SK-N-SH treated with all-trans-retinoic acid at 6 μM for 48 hours (cell line): ENCODE measurements around the gene ARHGAP15.

ENCODE experiments used
- ATAC-seq: fragments of 200-7000 bp; cut with Tn5 transposase; 3 replicates; pipeline ENCODE4 v1.9.1; 2020; ENCODE audit warnings: mild to moderate bottlenecking, moderate library complexity
- ARNTL ChIP-seq: fragments of 450-650 bp; formaldehyde crosslinking; IDR thresholded peaks from 2 replicates; pipeline ENCODE4 v1.5.0; 2020; ENCODE audit warnings: low read depth, mild to moderate bottlenecking, moderate library complexity, borderline replicate concordance
- BACH2 ChIP-seq: fragments of 250-450 bp; sonication (Bioruptor Pico); IDR thresholded peaks from 2 replicates; pipeline ENCODE4 v1.9.0; 2021; ENCODE audit warnings: mild to moderate bottlenecking, borderline replicate concordance
- CREB5 ChIP-seq: fragments of 250-450 bp; sonication (Bioruptor Pico); IDR thresholded peaks from 2 replicates; pipeline ENCODE4 v1.5.1; 2020; ENCODE audit warnings: low read depth, mild to moderate bottlenecking, moderate library complexity
- CSDC2 ChIP-seq: fragments of 250-450 bp; sonication (Bioruptor Pico); IDR thresholded peaks from 2 replicates; pipeline ENCODE4 v1.5.0; 2020; ENCODE audit warnings: mild to moderate bottlenecking, moderate library complexity
- CSRNP3 ChIP-seq: fragments of 250-450 bp; sonication (Bioruptor Pico); IDR thresholded peaks from 2 replicates; pipeline ENCODE4 v1.5.1; 2021; ENCODE audit warnings: mild to moderate bottlenecking, moderate library complexity
- ESRRG ChIP-seq: fragments of 250-450 bp; sonication (Bioruptor Pico); IDR thresholded peaks from 2 replicates; pipeline ENCODE4 v1.6.1; 2021; ENCODE audit warnings: mild to moderate bottlenecking
- GLIS3 ChIP-seq: fragments of 250-450 bp; sonication (Bioruptor Pico); IDR thresholded peaks from 2 replicates; pipeline ENCODE4 v1.5.0; 2020; ENCODE audit warnings: mild to moderate bottlenecking, moderate library complexity
- ISL1 ChIP-seq: fragments of 250-450 bp; sonication (Bioruptor Pico); IDR thresholded peaks from 2 replicates; pipeline ENCODE4 v2.1.2; 2022; ENCODE audit warnings: mild to moderate bottlenecking, moderate library complexity
- OSR1 ChIP-seq: fragments of 250-450 bp; sonication (Bioruptor Pico); IDR thresholded peaks from 2 replicates; pipeline ENCODE4 v1.8.0; 2022; ENCODE audit warnings: moderate library complexity, mild to moderate bottlenecking, inconsistent platforms
- PATZ1 ChIP-seq: fragments of 250-450 bp; sonication (Bioruptor Pico); IDR thresholded peaks from 2 replicates; pipeline ENCODE4 v1.8.0; 2020; ENCODE audit warnings: mild to moderate bottlenecking, moderate library complexity, borderline replicate concordance
- POU6F1 ChIP-seq: fragments of 250-450 bp; sonication (Bioruptor Pico); IDR thresholded peaks from 2 replicates; pipeline ENCODE4 v1.8.0; 2021; ENCODE audit warnings: low read depth, mild to moderate bottlenecking, moderate library complexity, borderline replicate concordance
- PPARA ChIP-seq: fragments of 250-450 bp; sonication (Bioruptor Pico); IDR thresholded peaks from 2 replicates; pipeline ENCODE4 v1.5.0; 2020; ENCODE audit warnings: mild to moderate bottlenecking, borderline replicate concordance
- RARB ChIP-seq: fragments of 250-450 bp; sonication (Bioruptor Pico); IDR thresholded peaks from 2 replicates; pipeline ENCODE4 v1.8.0; 2021; ENCODE audit warnings: mild to moderate bottlenecking, moderate library complexity
- SNAI2 ChIP-seq: fragments of 250-450 bp; sonication (Bioruptor Pico); IDR thresholded peaks from 2 replicates; pipeline ENCODE4 v1.5.0; 2020; ENCODE audit warnings: mild to moderate bottlenecking, moderate library complexity
- TCF4 ChIP-seq: fragments of 250-450 bp; sonication (Bioruptor Pico); IDR thresholded peaks from 2 replicates; pipeline ENCODE4 v1.8.0; 2021; ENCODE audit warnings: mild to moderate bottlenecking, moderate library complexity, borderline replicate concordance
- TOX ChIP-seq: fragments of 250-450 bp; sonication (Bioruptor Pico); IDR thresholded peaks from 2 replicates; pipeline ENCODE4 v1.8.0; 2021; ENCODE audit warnings: mild to moderate bottlenecking, moderate library complexity, borderline replicate concordance
- TSHZ2 ChIP-seq: fragments of 250-450 bp; sonication (Bioruptor Pico); IDR thresholded peaks from 2 replicates; pipeline ENCODE4 v1.5.0; 2020; ENCODE audit warnings: mild to moderate bottlenecking, moderate library complexity
- ZC3H10 ChIP-seq: fragments of 250-450 bp; sonication (Bioruptor Pico); IDR thresholded peaks from 2 replicates; pipeline ENCODE4 v1.5.1; 2021; ENCODE audit warnings: mild to moderate bottlenecking, moderate library complexity
- ZFP3 ChIP-seq: fragments of 250-450 bp; sonication (Bioruptor Pico); IDR thresholded peaks from 2 replicates; pipeline ENCODE4 v1.5.0; 2020; ENCODE audit warnings: mild to moderate bottlenecking, moderate library complexity
- ZFP30 ChIP-seq: fragments of 450-650 bp; formaldehyde crosslinking; IDR thresholded peaks from 2 replicates; pipeline ENCODE4 v1.5.0; 2022; ENCODE audit warnings: mild to moderate bottlenecking, moderate library complexity
- ZNF565 ChIP-seq: fragments of 450-650 bp; formaldehyde crosslinking; conservative IDR thresholded peaks from 2 replicates; pipeline ENCODE4 v1.5.0; 2020; ENCODE audit warnings: low read depth, mild to moderate bottlenecking, moderate library complexity
- ZNF70 ChIP-seq: fragments of 450-650 bp; formaldehyde crosslinking; IDR thresholded peaks from 2 replicates; pipeline ENCODE4 v1.5.0; 2020; ENCODE audit warnings: mild to moderate bottlenecking, moderate library complexity
- ZNF8 ChIP-seq: fragments of 450-650 bp; formaldehyde crosslinking; IDR thresholded peaks from 2 replicates; pipeline ENCODE4 v1.5.0; 2020; ENCODE audit warnings: mild to moderate bottlenecking, moderate library complexity

The ARHGAP15 gene

GRCh38 chr2:143499061-143499460 lies 369.8 kb downstream of the ARHGAP15 start:
- TF ChIP-seq PPARA (CRISPR knock-in tag) (no peak), TOX (CRISPR knock-in tag) (no peak), ZFP3 (CRISPR knock-in tag) (no peak), ESRRG (no peak), RARB (CRISPR knock-in tag) (no peak), TCF4 (CRISPR knock-in tag) (no peak), ISL1 (no peak), ZNF565 (CRISPR knock-in tag) (no peak), CSDC2 (CRISPR knock-in tag) (no peak), TSHZ2 (CRISPR knock-in tag) (no peak), GLIS3 (no peak), ZNF70 (no peak), BACH2 (CRISPR knock-in tag) (no peak), CSRNP3 (CRISPR knock-in tag) (no peak), ZNF8 (CRISPR knock-in tag) (no peak), ZC3H10 (CRISPR knock-in tag) (no peak), POU6F1 (CRISPR knock-in tag) (no peak), CREB5 (CRISPR knock-in tag) (no peak), ZFP30 (CRISPR knock-in tag) (no peak), SNAI2 (no peak)
- ATAC-seq: no peak

- no peak for ATAC-seq
- TF ChIP-seq ESRRG: no peak
- TF ChIP-seq PATZ1 (CRISPR knock-in tag): no peak
- no peak for TF ChIP-seq ZFP3 (CRISPR knock-in tag)
- no peak for TF ChIP-seq BACH2 (CRISPR knock-in tag)
- TF ChIP-seq ZNF8 (CRISPR knock-in tag): no peak
- TF ChIP-seq ZFP30 (CRISPR knock-in tag): no peak
- no peak for TF ChIP-seq TSHZ2 (CRISPR knock-in tag)
- TF ChIP-seq ARNTL (CRISPR knock-in tag): no peak
- no peak for TF ChIP-seq GLIS3
- TF ChIP-seq ISL1: no peak
- no peak for TF ChIP-seq RARB (CRISPR knock-in tag)
- no peak for TF ChIP-seq CSDC2 (CRISPR knock-in tag)
- TF ChIP-seq PPARA (CRISPR knock-in tag): no peak
- TF ChIP-seq TOX (CRISPR knock-in tag): no peak
- TF ChIP-seq OSR1: no peak
- no peak for TF ChIP-seq CREB5 (CRISPR knock-in tag)
- TF ChIP-seq TCF4 (CRISPR knock-in tag): no peak
- no peak for TF ChIP-seq ZC3H10 (CRISPR knock-in tag)
- TF ChIP-seq POU6F1 (CRISPR knock-in tag): no peak
These were observed 372.0 kb downstream of the ARHGAP15 start for GRCh38 chr2:143501106-143501676.
